Esophagus squamous epithelium (tissue), 5 donors: ENCODE data around the gene NANOS2. TPM values are rescaled to one million over a fixed set of nuclear protein-coding genes. Genes with fewer than 3 reads are reported as not detected.
A peak's percentile ranks its signal among the peaks of the same experiment; 100 is the strongest.

ENCODE experiments used
- DNase-seq: peaks from one replicate; lab custom pipeline; 2025; lab: John Stamatoyannopoulos, UW
- H3K27ac ChIP-seq, 4 donors: fragments of 200-600 bp; sonication (generic); one replicate each; pipeline ENCODE4 v1.5.1; 2016 to 2019; ENCODE audit warnings: mild to moderate bottlenecking in 1 of 4
- H3K27me3 ChIP-seq, 4 donors: fragments of 200-600 bp; sonication (generic); 1 replicate in 3 of 4; 2 replicates in 1 of 4; pipeline versions ENCODE4 v1.5.1 to v1.6.0; 2017 to 2021; ENCODE audit warnings: antibody characterized with exemption in 1 of 4
- H3K36me3 ChIP-seq, 3 donors: fragments of 200-600 bp; sonication (generic); one replicate each; pipeline ENCODE4 v1.5.1; 2016 to 2019
- H3K4me1 ChIP-seq, 3 donors: fragments of 200-600 bp; sonication (generic); one replicate each; pipeline ENCODE4 v1.5.1; 2017 to 2019
- H3K4me3 ChIP-seq, 4 donors: fragments of 200-600 bp; sonication (generic); 1 replicate in 3 of 4; 2 replicates in 1 of 4; pipeline ENCODE4 v1.5.1; 2016 to 2019; ENCODE audit warnings: mild to moderate bottlenecking in 2 of 4, moderate library complexity in 1 of 4
- H3K9me3 ChIP-seq, 3 donors: fragments of 200-600 bp; sonication (generic); one replicate each; pipeline ENCODE4 v1.5.1; 2016 to 2019
- CTCF ChIP-seq, 6 experiments: fragments of 450-650 bp in 4 of 6; fragments of 200-600 bp in 2 of 6; sonication (generic) in 2 of 6; IDR thresholded peaks; one replicate each; pipeline ENCODE4 v1.5.1; 2016 to 2019; ENCODE audit warnings: antibody characterized with exemption in 6 of 6, mild to moderate bottlenecking in 4 of 6, moderate library complexity in 4 of 6
- POLR2A ChIP-seq, 4 donors: fragments of 450-650 bp; IDR thresholded peaks; one replicate each; pipeline ENCODE4 v1.6.1; 2017; ENCODE audit warnings: antibody characterized with exemption in 4 of 4, mild to moderate bottlenecking in 4 of 4, moderate library complexity in 3 of 4
- WGBS, 2 donors: methylation state at CpG; one replicate each; pipeline ENCODE4 v1.1.5; 2018; 5-methylcytosine and 5-hydroxymethylcytosine counted together
- intact Hi-C: fragments of 100-400 bp; cut with DNase I; formaldehyde crosslinking; loops from one replicate; pipeline ENCODE4 v1.15.0; 2022
- total RNA-seq, 4 donors: library from RNA; depleted of rRNA; stranded (reverse); fragments of >200 nt; gene quantifications; one replicate each; pipeline ENCODE4 v1.1.0, GENCODE V29; 2016
- donor health status: DM: yes; HTN: yes; CAD: no.

Gene NANOS2
- total RNA-seq, 4 donors from 2014 or later = not detected

- Histone ChIP-seq H3K36me3 (no peaks in the 10 kb centered on the region), H3K4me1 (peaks cover 5 to 23% (median 8%) of the 10 kb centered on the region in 3 donors), H3K27me3 (peaks cover 0 to 75% (median 0%) of the 10 kb centered on the region in 4 donors), H3K9me3 (no peaks in the 10 kb centered on the region), H3K27ac (no peak overlapping the region), H3K4me3 (peak overlapping the region in 1 of 4 donors; percentile 39)
- DNase-seq = no peak
- TF ChIP-seq POLR2A (IDR thresholded peaks at IDR 0.05) = no peak
- TF ChIP-seq CTCF (IDR thresholded peaks at IDR 0.05) = no peak
- intact Hi-C loops = no loop called here
- 10% methylated on average over 14 of the region's 43 CpGs for WGBS, 2 donors
Observed at GRCh38 chr19:45952686-45953505, 38.3 kb upstream of the NANOS2 start.

GRCh38 chr19:45952341-45952685 is 37.7 kb upstream of the NANOS2 start:
- Histone ChIP-seq H3K36me3 (no peaks in the 10 kb centered on the region), H3K9me3 (no peaks in the 10 kb centered on the region), H3K27me3 (peaks cover 0 to 73% (median 0%) of the 10 kb centered on the region in 4 donors), H3K4me3 (no peak overlapping the region), H3K4me1 (peaks cover 5 to 23% (median 8%) of the 10 kb centered on the region in 3 donors), H3K27ac (no peak overlapping the region)
- TF ChIP-seq POLR2A (IDR thresholded peaks at IDR 0.05) (no peak), CTCF (IDR thresholded peaks at IDR 0.05) (no peak)
- no peak for DNase-seq
- WGBS, 2 donors = 38 to 41% methylated on average over 7 to 8 of the region's 8 CpGs
- intact Hi-C loops = no loop called here

GRCh38 chr19:45947926-45948325 is 33.3 kb upstream of the NANOS2 start:
- Histone ChIP-seq H3K4me1 (peaks cover 3 to 5% (median 3%) of the 10 kb centered on the region in 3 donors), H3K27ac (no peak overlapping the region), H3K9me3 (no peaks in the 10 kb centered on the region), H3K4me3 (no peak overlapping the region), H3K27me3 (peaks cover 0 to 35% (median 0%) of the 10 kb centered on the region in 4 donors), H3K36me3 (no peaks in the 10 kb centered on the region)
- no peak for TF ChIP-seq CTCF (IDR thresholded peaks at IDR 0.05)
- TF ChIP-seq POLR2A (IDR thresholded peaks at IDR 0.05) = no peak
- intact Hi-C loops = no loop called here
- WGBS, 2 donors = 100% methylated on average over 1 of the region's 1 CpG
- no peak for DNase-seq

GRCh38 chr19:45940515-45940805 is 25.9 kb upstream of the NANOS2 start:
- peaks cover 0 to 4% (median 0%) of the 10 kb centered on the region in 3 donors for H3K4me1 ChIP-seq
- no peak for DNase-seq
- peaks cover 0 to 71% (median 0%) of the 10 kb centered on the region in 4 donors for H3K27me3 ChIP-seq
- no peaks in the 10 kb centered on the region for H3K9me3 ChIP-seq
- H3K27ac ChIP-seq = no peak overlapping the region
- intact Hi-C loops = no loop called here
- WGBS, 2 donors = 83% methylated on average over 7 of the region's 32 CpGs; no CpG with 5 or more reads in 1 of the 2 donors
- TF ChIP-seq CTCF (IDR thresholded peaks at IDR 0.05) = no peak
- peak overlapping the region in 1 of 4 donors; percentile 34 for H3K4me3 ChIP-seq
- no peaks in the 10 kb centered on the region for H3K36me3 ChIP-seq

GRCh38 chr19:45939792-45940514 is 25.4 kb upstream of the NANOS2 start:
- intact Hi-C loops = no loop called here
- no peak overlapping the region for H3K27ac ChIP-seq
- H3K4me3 ChIP-seq = peak overlapping the region in 1 of 4 donors; percentile 34
- no peak for DNase-seq
- no peak for TF ChIP-seq CTCF (IDR thresholded peaks at IDR 0.05)
- TF ChIP-seq POLR2A (IDR thresholded peaks at IDR 0.05) = no peak
- H3K36me3 ChIP-seq = no peaks in the 10 kb centered on the region
- H3K27me3 ChIP-seq = peaks cover 0 to 76% (median 0%) of the 10 kb centered on the region in 4 donors
- WGBS, 2 donors = 44% methylated on average over 3 of the region's 67 CpGs; no CpG with 5 or more reads in 1 of the 2 donors
- H3K9me3 ChIP-seq = no peaks in the 10 kb centered on the region
- peaks cover 0 to 4% (median 0%) of the 10 kb centered on the region in 3 donors for H3K4me1 ChIP-seq
